Tibial nerve (tissue), 4 donors: Measurements from ENCODE around the gene RHD. TPM values are rescaled to one million over a fixed set of nuclear protein-coding genes. Genes with fewer than 3 reads are reported as not detected.

Source experiments
- DNase-seq, 2 donors: peaks; one replicate each; pipeline ENCODE4 v3.0.0-alpha.2; 2019; ENCODE audit warnings: low spot score in 2 of 2
- H3K27ac ChIP-seq, 4 donors: fragments of 200-600 bp; sonication (generic) in 3 of 4; one replicate each; pipeline ENCODE4 v1.5.1; 2017 to 2019; ENCODE audit warnings: mild to moderate bottlenecking in 1 of 4
- H3K27me3 ChIP-seq, 2 donors: fragments of 200-600 bp; sonication (generic) in 1 of 2; one replicate each; pipeline versions ENCODE4 v1.5.1 to v1.6.0; 2017 to 2019
- H3K36me3 ChIP-seq, 3 donors: fragments of 200-600 bp; sonication (generic); one replicate each; pipeline ENCODE4 v1.5.1; 2018 to 2019
- H3K4me1 ChIP-seq, 4 donors: fragments of 200-600 bp; sonication (generic) in 3 of 4; one replicate each; pipeline ENCODE4 v1.5.1; 2017 to 2019
- H3K4me3 ChIP-seq, 4 donors: fragments of 200-600 bp; sonication (generic) in 3 of 4; one replicate each; pipeline ENCODE4 v1.5.1; 2017 to 2019; ENCODE audit warnings: mild to moderate bottlenecking in 1 of 4, moderate library complexity in 1 of 4
- H3K9me3 ChIP-seq, 4 donors: fragments of 200-600 bp; sonication (generic) in 3 of 4; one replicate each; pipeline ENCODE4 v1.5.1; 2017 to 2019
- EP300 ChIP-seq, 2 donors: sonication (generic); formaldehyde crosslinking; IDR thresholded peaks; one replicate each; pipeline ENCODE4 v1.6.1; 2017; ENCODE audit warnings: antibody characterized with exemption in 2 of 2, mild to moderate bottlenecking in 1 of 2
- POLR2A ChIP-seq, 2 donors: fragments of 450-650 bp; IDR thresholded peaks; one replicate each; pipeline ENCODE4 v1.6.1; 2017; ENCODE audit warnings: antibody characterized with exemption in 2 of 2, mild to moderate bottlenecking in 2 of 2, moderate library complexity in 2 of 2
- WGBS, 2 donors: methylation state at CpG; one replicate each; pipeline ENCODE4 v1.1.5; 2018; 5-methylcytosine and 5-hydroxymethylcytosine counted together
- total RNA-seq, 4 donors: library from RNA; depleted of rRNA; stranded (reverse); fragments of >200 nt; gene quantifications; one replicate each; pipeline ENCODE4 v1.1.0, GENCODE V29; 2016
- TF ChIP-seq, protein P1 (sequence below), 5 experiments: fragments of 200-600 bp in 3 of 5; fragments of 450-650 bp in 2 of 5; sonication (generic) in 3 of 5; IDR thresholded peaks; one replicate each; pipeline ENCODE4 v1.5.1; 2016 to 2019; ENCODE audit warnings: antibody characterized with exemption in 5 of 5, mild to moderate bottlenecking in 3 of 5, moderate library complexity in 2 of 5

RHD gene
- total RNA-seq, 4 donors from 2014 or later, result not detected

DNA sequence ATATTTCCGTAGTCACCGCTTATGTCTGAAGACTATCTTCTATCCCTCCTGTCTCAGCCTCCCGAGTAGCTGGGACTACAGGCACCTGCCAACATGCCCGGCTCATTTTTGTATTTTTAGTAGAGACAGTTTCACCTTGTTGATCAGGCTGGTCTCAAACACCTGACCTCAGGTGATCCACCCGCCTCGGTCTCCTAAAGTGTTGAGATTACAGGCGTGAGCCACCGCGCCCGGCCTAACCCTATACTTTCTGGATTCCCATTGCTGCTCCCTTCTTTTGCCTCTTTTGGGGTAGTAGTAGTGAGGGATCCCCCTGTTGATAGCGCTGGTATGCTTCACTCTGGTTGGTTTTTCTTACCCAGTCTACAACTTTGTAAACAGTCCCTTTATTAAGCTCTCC lies 34.3 kb upstream of the RHD start:
- Histone ChIP-seq H3K27ac (no peak overlapping the region), H3K4me3 (no peak overlapping the region), H3K9me3 (no peaks in the 10 kb centered on the region), H3K36me3 (peaks cover 0 to 34% (median 5%) of the 10 kb centered on the region in 3 donors), H3K4me1 (peaks cover 4 to 80% (median 25%) of the 10 kb centered on the region in 4 donors), H3K27me3 (no peaks in the 10 kb centered on the region)
- TF ChIP-seq, protein P1, sequence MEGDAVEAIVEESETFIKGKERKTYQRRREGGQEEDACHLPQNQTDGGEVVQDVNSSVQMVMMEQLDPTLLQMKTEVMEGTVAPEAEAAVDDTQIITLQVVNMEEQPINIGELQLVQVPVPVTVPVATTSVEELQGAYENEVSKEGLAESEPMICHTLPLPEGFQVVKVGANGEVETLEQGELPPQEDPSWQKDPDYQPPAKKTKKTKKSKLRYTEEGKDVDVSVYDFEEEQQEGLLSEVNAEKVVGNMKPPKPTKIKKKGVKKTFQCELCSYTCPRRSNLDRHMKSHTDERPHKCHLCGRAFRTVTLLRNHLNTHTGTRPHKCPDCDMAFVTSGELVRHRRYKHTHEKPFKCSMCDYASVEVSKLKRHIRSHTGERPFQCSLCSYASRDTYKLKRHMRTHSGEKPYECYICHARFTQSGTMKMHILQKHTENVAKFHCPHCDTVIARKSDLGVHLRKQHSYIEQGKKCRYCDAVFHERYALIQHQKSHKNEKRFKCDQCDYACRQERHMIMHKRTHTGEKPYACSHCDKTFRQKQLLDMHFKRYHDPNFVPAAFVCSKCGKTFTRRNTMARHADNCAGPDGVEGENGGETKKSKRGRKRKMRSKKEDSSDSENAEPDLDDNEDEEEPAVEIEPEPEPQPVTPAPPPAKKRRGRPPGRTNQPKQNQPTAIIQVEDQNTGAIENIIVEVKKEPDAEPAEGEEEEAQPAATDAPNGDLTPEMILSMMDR (IDR thresholded peaks at IDR 0.05), result no peak
- no peak for TF ChIP-seq POLR2A (IDR thresholded peaks at IDR 0.05)
- no peak for TF ChIP-seq EP300 (IDR thresholded peaks at IDR 0.05)
- WGBS, 2 donors, result 91 to 93% methylated on average over 11 of the region's 11 CpGs
- DNase-seq, result no peak

DNA sequence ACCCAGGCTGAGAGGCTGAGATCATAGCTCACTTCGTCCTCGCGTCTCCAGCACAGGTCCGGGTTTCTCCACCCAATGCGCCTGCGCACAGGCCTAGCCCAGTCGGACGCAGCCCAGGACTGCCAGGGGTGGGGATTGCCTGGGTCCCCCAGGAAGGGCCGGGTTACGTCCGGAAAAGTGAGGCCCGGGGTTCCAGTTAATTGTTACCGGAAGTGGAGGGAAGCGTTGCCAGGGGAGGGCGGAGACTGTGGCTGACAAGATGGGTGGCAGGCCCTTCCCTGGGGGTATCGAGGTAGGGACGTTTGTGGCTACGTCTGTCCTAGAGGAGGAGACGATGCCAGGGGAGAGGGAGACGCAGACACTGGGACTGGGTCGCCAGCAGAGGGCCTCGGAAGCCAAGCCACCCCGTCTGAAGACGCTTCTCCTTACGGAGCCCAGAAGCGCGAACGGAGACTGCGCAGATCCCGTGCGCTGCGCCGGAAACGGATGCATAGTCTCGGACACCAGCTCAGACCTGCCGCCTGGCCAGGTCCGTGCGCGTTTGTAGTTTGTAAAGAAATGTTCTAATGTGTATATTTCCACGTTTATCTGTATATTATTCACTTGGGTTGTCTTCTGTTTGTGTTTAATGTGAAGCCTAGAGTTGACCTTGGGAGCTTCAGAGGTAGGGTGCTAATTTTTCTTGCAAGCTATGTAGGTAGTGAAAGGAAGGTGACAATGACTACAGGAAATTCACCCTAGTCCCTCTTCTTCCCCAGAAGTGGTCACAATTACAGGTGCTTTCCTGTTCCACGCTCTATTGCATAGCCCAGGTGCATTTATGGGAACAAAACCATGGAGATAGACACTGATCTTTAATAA lies 32.4 kb upstream of the RHD start:
- H3K4me3 ChIP-seq, result peak overlapping the region; percentile 29 to 57 (median 38)
- DNase-seq, result peak; percentile 83 to 91
- peaks cover 4 to 80% (median 20%) of the 10 kb centered on the region in 4 donors for H3K4me1 ChIP-seq
- no peaks in the 10 kb centered on the region for H3K9me3 ChIP-seq
- H3K27ac ChIP-seq, result peak overlapping the region; percentile 81 to 95 (median 90)
- H3K27me3 ChIP-seq, result no peaks in the 10 kb centered on the region
- TF ChIP-seq, protein P1 (IDR thresholded peaks at IDR 0.05), result peak; percentile 47 to 87 (median 69)
- peak in 1 of 2 donors; percentile 82 for TF ChIP-seq EP300 (IDR thresholded peaks at IDR 0.05)
- TF ChIP-seq POLR2A (IDR thresholded peaks at IDR 0.05), result peak in 1 of 2 donors; percentile 25
- H3K36me3 ChIP-seq, result peaks cover 2 to 48% (median 12%) of the 10 kb centered on the region in 3 donors
- WGBS, 2 donors, result 1 to 2% methylated on average over 38 to 40 of the region's 41 CpGs

DNA sequence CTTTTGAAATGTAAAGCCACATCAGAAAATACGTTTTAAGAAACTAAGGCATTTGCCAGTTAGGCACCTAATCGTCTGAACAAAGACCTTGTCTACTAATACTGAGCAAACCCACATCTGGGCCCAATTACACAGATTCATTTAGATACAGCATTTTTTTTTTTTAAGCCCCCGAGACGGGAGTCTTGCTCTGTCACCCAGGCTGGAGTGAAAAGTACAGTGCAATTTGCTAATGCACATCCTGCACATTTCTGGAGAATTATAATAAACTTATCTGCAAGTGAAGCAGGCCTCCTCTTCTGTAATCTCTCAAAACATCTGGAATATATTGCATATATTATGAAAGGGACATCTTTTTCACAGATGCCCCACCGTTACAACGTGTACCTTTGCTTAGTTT lies 28.4 kb upstream of the RHD start:
- no peaks in the 10 kb centered on the region for H3K9me3 ChIP-seq
- DNase-seq, result no peak
- no peaks in the 10 kb centered on the region for H3K27me3 ChIP-seq
- H3K27ac ChIP-seq, result no peak overlapping the region
- 53 to 57% methylated on average over 6 of the region's 6 CpGs for WGBS, 2 donors
- peaks cover 2 to 53% (median 14%) of the 10 kb centered on the region in 3 donors for H3K36me3 ChIP-seq
- peaks cover 4 to 68% (median 24%) of the 10 kb centered on the region in 4 donors for H3K4me1 ChIP-seq
- TF ChIP-seq, protein P1 (IDR thresholded peaks at IDR 0.05), result no peak
- TF ChIP-seq POLR2A (IDR thresholded peaks at IDR 0.05) (no peak), EP300 (IDR thresholded peaks at IDR 0.05) (no peak)
- no peak overlapping the region for H3K4me3 ChIP-seq

DNA sequence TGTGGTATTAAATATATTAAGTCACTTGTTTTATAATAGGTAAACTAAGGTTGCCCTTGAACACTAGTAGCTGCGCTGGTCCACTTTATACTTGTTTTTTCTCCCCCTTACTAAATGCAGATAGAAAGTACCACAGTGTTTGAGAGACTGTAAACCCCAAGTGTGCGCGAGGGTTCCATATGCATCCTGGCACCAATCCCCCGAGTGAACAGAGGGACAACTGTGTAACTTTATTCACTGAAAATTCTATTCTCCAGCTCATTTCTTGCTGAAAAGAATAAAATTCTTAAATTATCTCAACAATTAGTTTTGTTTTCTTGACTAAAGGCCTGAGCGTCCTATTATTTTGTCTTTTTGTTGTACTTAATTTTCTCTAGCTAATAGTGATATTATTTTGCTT lies 26.9 kb upstream of the RHD start:
- TF ChIP-seq, protein P1 (IDR thresholded peaks at IDR 0.05), result no peak
- TF ChIP-seq POLR2A (IDR thresholded peaks at IDR 0.05), result no peak
- DNase-seq, result no peak
- H3K36me3 ChIP-seq, result peaks cover 2 to 53% (median 14%) of the 10 kb centered on the region in 3 donors
- H3K4me3 ChIP-seq, result peak overlapping the region; percentile 65 to 90 (median 78)
- peaks cover 3 to 56% (median 21%) of the 10 kb centered on the region in 4 donors for H3K4me1 ChIP-seq
- H3K27ac ChIP-seq, result peak overlapping the region in 3 of 4 donors; percentile 28 to 100 (median 93)
- H3K9me3 ChIP-seq, result no peaks in the 10 kb centered on the region
- no peaks in the 10 kb centered on the region for H3K27me3 ChIP-seq
- 50 to 57% methylated on average over 5 of the region's 5 CpGs for WGBS, 2 donors
